GM12878 (cell line): Measurements from ENCODE around the gene TRERF1. TPM values are rescaled to one million over a fixed set of nuclear protein-coding genes. Genes with fewer than 3 reads are reported as not detected.

Source experiments
- ATAC-seq: fragments of 200-7000 bp; cut with Tn5 transposase; 3 replicates; pipeline ENCODE4 v1.9.1; 2020; ENCODE audit warnings: mild to moderate bottlenecking, moderate library complexity
- BruUV-seq: library from RNA; stranded (reverse); fragments of 400-500 nt; replicated peaks from 2 replicates; lab custom pipeline; 2021; lab: Mats Ljungman, UMichigan
- CTCF ChIA-PET: fragments of 300-600 bp; sonication (Branson Sonifier 250); formaldehyde crosslinking; extraction: SDS; loops from one replicate; lab custom pipeline; 2021; ENCODE audit warnings: inconsistent platforms; lab: Yijun Ruan, JAX
- POLR2A ChIA-PET: fragments of 350-600 bp; formaldehyde crosslinking; extraction: SDS; loops from one replicate; lab custom pipeline; 2021; ENCODE audit warnings: inconsistent platforms; lab: Charles Lee
- RAD21 ChIA-PET: fragments of 300-600 bp; sonication (Branson Sonifier 250); formaldehyde crosslinking; loops from one replicate; lab custom pipeline; 2023; ENCODE audit warnings: antibody characterized with exemption; ENCODE audit not compliant: unreplicated experiment; lab: Charles Lee
- SMC1A ChIA-PET: fragments of 300-600 bp; sonication (Branson Sonifier 250); formaldehyde crosslinking; loops from one replicate; lab custom pipeline; 2023; ENCODE audit not compliant: unreplicated experiment, uncharacterized antibody; lab: Charles Lee
- DNase-seq: peaks from one replicate; pipeline ENCODE4 v3.0.0-alpha.2; 2011; ENCODE audit warnings: low read depth, low spot score
- FAIRE-seq: peaks from 3 replicates; lab custom pipeline; 2011; peaks lifted over from hg19 to GRCh38; lab: Jason Lieb, UNC
- H2AFZ ChIP-seq: 2 replicates; pipeline ENCODE4 v1.6.0; 2011; ENCODE audit warnings: low read depth, low read length, control low read depth; ENCODE audit not compliant: control insufficient read depth
- H3K27ac ChIP-seq: 2 replicates; pipeline ENCODE4 v1.5.1; 2011; ENCODE audit warnings: control low read depth; ENCODE audit not compliant: control insufficient read depth, insufficient read depth
- H3K27me3 ChIP-seq, 2 experiments: replicated peaks in 1 of 2; 2 replicates each; pipeline versions ENCODE4 v1.6.0 to v1.6.1; 2011; ENCODE audit warnings: low read length in 1 of 2; ENCODE audit not compliant: control insufficient read depth in 2 of 2, insufficient read depth in 2 of 2
- H3K36me3 ChIP-seq, 2 experiments: 2 replicates each; pipeline ENCODE4 v1.5.1; 2011; ENCODE audit warnings: low read length in 1 of 2; ENCODE audit not compliant: control insufficient read depth in 2 of 2, insufficient read depth in 2 of 2
- H3K4me1 ChIP-seq: 2 replicates; pipeline ENCODE4 v1.6.1; 2011; ENCODE audit warnings: mild to moderate bottlenecking, low read length, moderate library complexity, mixed read lengths; ENCODE audit not compliant: control insufficient read depth, insufficient read depth
- H3K4me2 ChIP-seq: 2 replicates; pipeline ENCODE4 v1.6.0; 2011; ENCODE audit warnings: control low read depth; ENCODE audit not compliant: control insufficient read depth, insufficient read depth
- H3K4me3 ChIP-seq: fragments of 200-600 bp; sonication (generic); 2 replicates; pipeline ENCODE4 v1.5.1; 2016
- H3K79me2 ChIP-seq: 2 replicates; pipeline ENCODE4 v1.6.0; 2011; ENCODE audit warnings: low read length; ENCODE audit not compliant: control insufficient read depth, insufficient read depth
- H3K9ac ChIP-seq: 2 replicates; pipeline ENCODE4 v1.8.0; 2011; ENCODE audit warnings: low read length, control low read depth, mixed read lengths; ENCODE audit not compliant: control insufficient read depth, insufficient read depth
- H3K9me3 ChIP-seq: replicated peaks from 3 replicates; pipeline ENCODE4 v1.5.1; 2011; ENCODE audit warnings: mild to moderate bottlenecking, low read length; ENCODE audit not compliant: control insufficient read depth, insufficient read depth
- H4K20me1 ChIP-seq: 2 replicates; pipeline ENCODE4 v1.6.0; 2011; ENCODE audit not compliant: control insufficient read depth, insufficient read depth
- BCL11A ChIP-seq: IDR thresholded peaks from 2 replicates; pipeline ENCODE4 v1.6.1; 2011; ENCODE audit warnings: low read depth, low read length
- CHD4 ChIP-seq: fragments of 200-600 bp; sonication (generic); IDR thresholded peaks from 2 replicates; pipeline ENCODE4 v1.6.1; 2016; ENCODE audit warnings: mild to moderate bottlenecking
- DPF2 ChIP-seq: fragments of 450-650 bp; IDR thresholded peaks from 2 replicates; pipeline ENCODE4 v1.6.1; 2017; ENCODE audit warnings: mild to moderate bottlenecking
- ESRRA ChIP-seq: IDR thresholded peaks from 2 replicates; pipeline ENCODE4 v1.6.1; 2012; ENCODE audit warnings: mild to moderate bottlenecking, low read length, improper control_type of control experiment
- FOS ChIP-seq: IDR thresholded peaks from 3 replicates; pipeline ENCODE4 v1.6.1; 2011; ENCODE audit warnings: borderline replicate concordance; ENCODE audit not compliant: insufficient read length; ENCODE audit errors: extremely low read depth
- HDAC6 ChIP-seq: fragments of 200-600 bp; sonication (generic); IDR thresholded peaks from one replicate; pipeline ENCODE4 v1.8.0; 2017; ENCODE audit warnings: antibody characterized with exemption; ENCODE audit not compliant: unreplicated experiment
- JUNB ChIP-seq: IDR thresholded peaks from 2 replicates; pipeline ENCODE4 v1.6.1; 2016; ENCODE audit warnings: antibody characterized with exemption, mild to moderate bottlenecking
- JUND ChIP-seq: IDR thresholded peaks from 2 replicates; pipeline ENCODE4 v1.6.1; 2012; ENCODE audit warnings: low read depth, mild to moderate bottlenecking, low read length, improper control_type of control experiment, moderate library complexity
- MTA2 ChIP-seq: fragments of 450-650 bp; IDR thresholded peaks from 2 replicates; pipeline ENCODE4 v1.6.1; 2016; ENCODE audit warnings: low read depth, mild to moderate bottlenecking, moderate library complexity
- NFIC ChIP-seq: IDR thresholded peaks from 2 replicates; pipeline ENCODE4 v1.6.1; 2012; ENCODE audit warnings: low read depth, mild to moderate bottlenecking, inconsistent platforms, low read length, moderate library complexity
- NFYA ChIP-seq: IDR thresholded peaks from 2 replicates; pipeline ENCODE4 v1.6.1; 2011; ENCODE audit warnings: low read depth, mild to moderate bottlenecking, low read length, improper control_type of control experiment, borderline replicate concordance
- PKNOX1 ChIP-seq: fragments of 450-650 bp; IDR thresholded peaks from 2 replicates; pipeline ENCODE4 v1.6.1; 2016; ENCODE audit warnings: mild to moderate bottlenecking
- RELB ChIP-seq: fragments of 450-650 bp; IDR thresholded peaks from 2 replicates; pipeline ENCODE4 v1.6.1; 2017; ENCODE audit warnings: low read depth, mild to moderate bottlenecking, moderate library complexity
- RUNX3 ChIP-seq: IDR thresholded peaks from 2 replicates; pipeline ENCODE4 v1.6.1; 2012; ENCODE audit warnings: low read length, inconsistent platforms
- USF2 ChIP-seq: IDR thresholded peaks from 2 replicates; pipeline ENCODE4 v1.6.1; 2011; ENCODE audit warnings: low read depth, low read length, improper control_type of control experiment, borderline replicate concordance
- ZBTB40 ChIP-seq: fragments of 450-650 bp; IDR thresholded peaks from 2 replicates; pipeline ENCODE4 v1.6.1; 2016; ENCODE audit warnings: mild to moderate bottlenecking, moderate library complexity, borderline replicate concordance
- WGBS: methylation state at CpG from one replicate; pipeline ENCODE4 v1.1.6; 2016; ENCODE audit warnings: low lambda C conversion rate; ENCODE audit not compliant: insufficient replicate concordance, insufficient coverage; ENCODE audit errors: missing lambda C conversion rate; 5-methylcytosine and 5-hydroxymethylcytosine counted together
- in situ Hi-C: fragments of 300-500 bp; cut with MboI; formaldehyde crosslinking; loops from 9 replicates; pipeline ENCODE4 v1.14.3; 2018; ENCODE audit warnings: mixed read lengths
- intact Hi-C: fragments of 100-400 bp; cut with micrococcal nuclease; formaldehyde crosslinking; loops from one replicate; pipeline ENCODE4 v1.14.2; 2022; ENCODE audit not compliant: unreplicated experiment
- polyA plus RNA-seq, 11 experiments: library from polyadenylated mRNA; depleted of rRNA in 4 of 11; unstranded in 6 of 11; stranded (reverse) in 5 of 11; fragments of >200 nt; fragmentation: Nextera tagmentation in 4 of 11; fragmentation: Illumina TruSeq in 1 of 11; extraction: Ambion mirVana in 4 of 11; extraction: Trizol in 1 of 11; gene quantifications; 1 replicate in 1 of 11; 2 replicates in 10 of 11; pipeline versions ENCODE4 v1.2.1 to v1.2.3, GENCODE V29; 2011 to 2016; ENCODE audit warnings: inconsistent platforms in 2 of 11, missing spikeins in 2 of 11, low read depth in 1 of 11
- total RNA-seq, 4 experiments: library from RNA; depleted of rRNA in 3 of 4; stranded (reverse); fragments of >200 nt in 3 of 4; fragmentation: Illumina TruSeq in 1 of 4; extraction: Trizol in 1 of 4; gene quantifications; 2 replicates each; pipeline versions ENCODE4 v1.2.1 to v1.2.3, GENCODE V29; 2013 to 2021

Gene TRERF1
- total and polyA plus RNA-seq, 10 of the 15 experiments (the other 5 are each of a cell fraction or from before 2014, with no cell fraction given) = 2.2 to 19.4 (median 7.2) TPM

DNA sequence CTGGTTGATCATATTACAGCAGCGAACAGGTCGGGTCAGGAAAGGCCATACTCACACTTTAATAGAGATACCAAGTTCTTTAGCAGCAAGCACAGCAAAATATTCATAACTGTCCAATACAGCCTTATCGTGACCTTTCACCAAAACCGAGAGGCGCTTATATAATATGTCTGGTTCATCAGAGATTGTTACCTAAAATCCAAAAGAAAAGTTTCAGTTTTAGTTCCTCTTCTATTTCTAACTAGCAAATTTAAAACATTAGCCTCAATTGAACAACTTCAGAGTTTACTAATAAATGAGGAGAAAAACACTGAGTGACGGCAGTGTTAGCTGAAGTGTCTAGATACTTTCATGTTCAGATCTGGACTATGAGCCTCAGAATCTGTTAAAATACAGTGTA is 240.0 kb downstream of the TRERF1 start:
- ChIA-PET RAD21 (interaction anchor here (1.1 to 1.3 kb wide), 3 partner anchors 11 to 336 kb away, joined by 3 read pairs; no protein-coding TSS in a partner anchor), SMC1A (interaction anchor here (0.6 to 5.2 kb wide), 5 partner anchors 14 to 169 kb away, joined by 3 to 49 read pairs (median 4); no protein-coding TSS in a partner anchor), POLR2A (no interaction called here), CTCF (interaction anchor here (1.2 to 7.8 kb wide), 5 partner anchors 14 to 336 kb away, joined by 6 to 68 read pairs (median 31); no protein-coding TSS in a partner anchor)
- intact Hi-C loops (loop anchor here (5.0 kb wide), 2 partner anchors 269 to 429 kb away; partner anchors contain the start of genes CCND3 and PRICKLE4), in situ Hi-C loops (no loop called here)
- H3K79me2 ChIP-seq = peaks cover 3% of the 10 kb centered on the region; the same call in 1 of the 2 replicates
- H3K4me3 ChIP-seq = peak overlapping the region; percentile 3; the same call in 1 of the 2 replicates
- no peaks in the 10 kb centered on the region for H4K20me1 ChIP-seq
- 39% methylated on average over 6 of the region's 6 CpGs for WGBS
- peak; percentile 41 for FAIRE-seq
- H3K4me1 ChIP-seq = peaks cover 22% of the 10 kb centered on the region
- no peaks in the 10 kb centered on the region for H3K27me3 ChIP-seq
- no peaks in the 10 kb centered on the region for H3K9me3 ChIP-seq
- peak overlapping the region; percentile 46; the same call in 1 of the 2 replicates for H3K27ac ChIP-seq
- H3K36me3 ChIP-seq = peaks cover 5 to 30% of the 10 kb centered on the region in 2 experiments
- peak; percentile 84 for ATAC-seq
- H2AFZ ChIP-seq = no peak overlapping the region
- BruUV-seq = no TSS peak
- no peak overlapping the region for H3K9ac ChIP-seq
- no peak for DNase-seq
- peak overlapping the region; percentile 66 for H3K4me2 ChIP-seq
- TF ChIP-seq JUNB = peak; percentile 50
- TF ChIP-seq NFYA = no peak
- TF ChIP-seq JUND = no peak
- TF ChIP-seq ESRRA = no peak
- TF ChIP-seq FOS = no peak
- peak; percentile 47; the same call in 1 of the 2 replicates for TF ChIP-seq RUNX3
- peak; percentile 69; the same call in 1 of the 2 replicates for TF ChIP-seq PKNOX1
- TF ChIP-seq NFIC = 0 out of 2 replicates have a peak, but pooled peaks have one; percentile 54
- TF ChIP-seq USF2 = no peak
- no peak for TF ChIP-seq BCL11A
- TF ChIP-seq HDAC6 = no peak
- no peak for TF ChIP-seq DPF2
- no peak for TF ChIP-seq CHD4
- TF ChIP-seq MTA2 = peak; percentile 62; the same call in 1 of the 2 replicates
- no peak for TF ChIP-seq RELB
- TF ChIP-seq ZBTB40 = no peak
